Colonic mucosa (tissue), 4 donors: ENCODE data around the gene PDF. TPM values are rescaled to one million over a fixed set of nuclear protein-coding genes. Genes with fewer than 3 reads are reported as not detected.

ENCODE experiments used
- DNase-seq: peaks from one replicate; pipeline ENCODE4 v3.0.0-alpha.2; 2020
- H3K27ac ChIP-seq: fragments of 200-600 bp; one replicate; pipeline ENCODE4 v1.8.0; 2021
- H3K27me3 ChIP-seq: fragments of 200-600 bp; one replicate; pipeline ENCODE4 v1.8.0; 2021
- H3K36me3 ChIP-seq: fragments of 200-600 bp; one replicate; pipeline ENCODE4 v1.8.0; 2021
- H3K4me1 ChIP-seq: fragments of 200-600 bp; one replicate; pipeline ENCODE4 v1.8.0; 2021; ENCODE audit warnings: mild to moderate bottlenecking
- H3K4me3 ChIP-seq: fragments of 200-600 bp; one replicate; pipeline ENCODE4 v1.8.0; 2021
- H3K9ac ChIP-seq, 2 donors: one replicate each; pipeline ENCODE4 v1.7.0; 2013; ENCODE audit warnings: control low read depth in 2 of 2, low read depth in 2 of 2, low read length in 2 of 2
- H3K9me3 ChIP-seq: fragments of 200-600 bp; one replicate; pipeline ENCODE4 v1.8.0; 2021
- intact Hi-C: fragments of 100-400 bp; cut with DNase I; formaldehyde crosslinking; loops from one replicate; pipeline ENCODE4 v1.14.1; 2022
- total RNA-seq, 2 donors: library from RNA; stranded (reverse); fragmentation: NEBNext Ultra II Directional in 1 of 2; extraction: Animal tissue kit (Norgen Biotek cat#: 25700) in 1 of 2; gene quantifications; one replicate each; pipeline ENCODE4 v1.2.1, GENCODE V29; 2021
- TF ChIP-seq, protein P1 (sequence below): fragments of 200-600 bp; IDR thresholded peaks from one replicate; pipeline ENCODE4 v1.8.0; 2022; ENCODE audit warnings: antibody characterized with exemption, mild to moderate bottlenecking
- donor health status: healthy.
- donor health status: DM: no; HTN: no; CAD: no.
- donor health status: DM: no; HTN: no; CAD: no.

PDF gene
- total RNA-seq, 2 donors from 2014 or later = 13.2 to 35.1 TPM

DNA sequence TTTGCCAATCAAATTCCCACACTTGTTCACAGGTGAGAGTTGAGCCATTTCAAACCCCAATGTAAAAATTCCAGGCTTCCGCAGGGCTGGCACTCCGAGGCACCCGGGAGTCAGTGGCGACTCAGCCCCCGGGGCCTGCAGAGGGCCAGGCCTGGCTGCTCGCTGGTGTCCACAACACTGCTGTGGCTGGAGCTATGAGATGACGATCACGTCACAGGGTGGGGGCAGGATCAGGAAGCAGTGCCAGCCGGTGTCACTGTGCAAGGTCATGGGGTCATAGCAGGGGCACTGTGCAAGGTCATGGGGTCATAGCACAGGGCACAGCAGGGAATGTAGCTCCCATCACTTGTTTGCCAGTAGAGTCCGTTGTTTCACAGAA is 11.5 kb downstream of the PDF start:
- DNase-seq = no peak
- Histone ChIP-seq H3K4me3 (no peak overlapping the region), H3K9me3 (no peaks in the 10 kb centered on the region), H3K27me3 (no peaks in the 10 kb centered on the region), H3K27ac (no peak overlapping the region), H3K36me3 (peaks cover 45% of the 10 kb centered on the region), H3K4me1 (peaks cover 1% of the 10 kb centered on the region), H3K9ac (no peak overlapping the region)
- TF ChIP-seq, protein P1, sequence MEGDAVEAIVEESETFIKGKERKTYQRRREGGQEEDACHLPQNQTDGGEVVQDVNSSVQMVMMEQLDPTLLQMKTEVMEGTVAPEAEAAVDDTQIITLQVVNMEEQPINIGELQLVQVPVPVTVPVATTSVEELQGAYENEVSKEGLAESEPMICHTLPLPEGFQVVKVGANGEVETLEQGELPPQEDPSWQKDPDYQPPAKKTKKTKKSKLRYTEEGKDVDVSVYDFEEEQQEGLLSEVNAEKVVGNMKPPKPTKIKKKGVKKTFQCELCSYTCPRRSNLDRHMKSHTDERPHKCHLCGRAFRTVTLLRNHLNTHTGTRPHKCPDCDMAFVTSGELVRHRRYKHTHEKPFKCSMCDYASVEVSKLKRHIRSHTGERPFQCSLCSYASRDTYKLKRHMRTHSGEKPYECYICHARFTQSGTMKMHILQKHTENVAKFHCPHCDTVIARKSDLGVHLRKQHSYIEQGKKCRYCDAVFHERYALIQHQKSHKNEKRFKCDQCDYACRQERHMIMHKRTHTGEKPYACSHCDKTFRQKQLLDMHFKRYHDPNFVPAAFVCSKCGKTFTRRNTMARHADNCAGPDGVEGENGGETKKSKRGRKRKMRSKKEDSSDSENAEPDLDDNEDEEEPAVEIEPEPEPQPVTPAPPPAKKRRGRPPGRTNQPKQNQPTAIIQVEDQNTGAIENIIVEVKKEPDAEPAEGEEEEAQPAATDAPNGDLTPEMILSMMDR = no peak
- intact Hi-C loops = loop anchor here (10.0 kb wide), 1 partner anchor 56 kb away; no protein-coding TSS in a partner anchor

DNA sequence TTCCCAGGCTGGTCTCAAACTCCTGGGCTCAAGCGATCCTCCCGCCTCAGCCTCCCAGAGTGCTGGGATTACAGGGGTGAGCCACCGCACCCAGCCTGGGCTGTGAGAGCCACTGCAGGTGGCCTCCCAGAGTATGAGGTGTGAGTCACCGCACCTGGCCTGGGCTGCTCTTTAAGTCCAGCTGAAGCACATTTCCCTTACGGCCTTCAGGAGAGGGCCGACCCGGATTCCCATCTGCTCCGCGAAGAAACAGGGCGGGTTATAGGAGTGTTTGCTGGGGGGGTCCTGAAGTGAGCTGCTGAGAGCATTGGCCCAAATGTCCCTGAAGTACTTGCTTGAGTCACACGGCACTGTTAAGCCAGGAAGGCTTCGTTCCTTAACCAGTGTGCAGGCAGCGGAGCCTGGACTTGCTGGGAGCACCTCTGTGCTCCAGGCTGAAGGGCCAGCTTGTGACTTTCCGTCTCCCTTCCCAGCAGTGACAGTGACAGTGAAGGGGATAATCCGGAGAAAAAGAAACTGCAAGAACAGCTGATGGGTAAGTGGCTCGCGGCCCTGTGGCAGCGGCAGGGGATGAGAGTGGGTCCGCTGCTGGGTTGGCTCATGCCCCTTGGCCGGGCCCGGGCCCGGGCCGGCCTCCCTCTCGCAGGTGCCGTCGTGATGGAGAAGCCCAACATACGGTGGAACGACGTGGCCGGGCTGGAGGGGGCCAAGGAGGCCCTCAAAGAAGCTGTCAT is 12.0 kb downstream of the PDF start:
- Histone ChIP-seq H3K27me3 (no peaks in the 10 kb centered on the region), H3K9me3 (no peaks in the 10 kb centered on the region), H3K9ac (no peak overlapping the region), H3K36me3 (peaks cover 44% of the 10 kb centered on the region), H3K4me1 (no peaks in the 10 kb centered on the region), H3K4me3 (no peak overlapping the region), H3K27ac (no peak overlapping the region)
- no peak for DNase-seq
- TF ChIP-seq, protein P1 = no peak
- intact Hi-C loops = loop anchor here (10.0 kb wide), 1 partner anchor 56 kb away; no protein-coding TSS in a partner anchor

DNA sequence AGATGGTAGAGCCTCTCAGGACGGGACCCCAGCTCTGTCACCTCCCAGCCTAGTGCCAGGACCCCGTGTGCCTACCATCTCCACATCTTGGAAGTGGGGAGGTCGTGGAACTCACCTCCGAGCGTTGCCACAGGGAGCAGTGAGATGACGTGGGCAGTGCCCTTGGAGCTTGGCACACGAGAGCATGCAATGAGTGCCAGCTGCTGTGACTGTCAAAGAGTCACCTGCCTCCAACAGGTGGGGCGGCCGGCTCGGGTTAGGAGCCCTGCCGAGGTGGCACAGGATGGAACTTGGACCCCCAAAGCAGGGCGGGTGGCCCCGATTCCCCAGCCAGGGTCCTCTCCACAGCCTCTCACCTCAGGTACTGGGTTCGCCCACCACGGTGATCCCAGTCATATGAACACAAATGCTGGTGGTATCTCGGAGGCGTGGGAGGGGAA is 13.8 kb downstream of the PDF start:
- peaks cover 36% of the 10 kb centered on the region for H3K36me3 ChIP-seq
- H3K27me3 ChIP-seq = no peaks in the 10 kb centered on the region
- H3K9ac ChIP-seq = no peak overlapping the region
- H3K4me3 ChIP-seq = no peak overlapping the region
- H3K4me1 ChIP-seq = peaks cover 5% of the 10 kb centered on the region
- DNase-seq = no peak
- no peaks in the 10 kb centered on the region for H3K9me3 ChIP-seq
- TF ChIP-seq, protein P1 = no peak
- no peak overlapping the region for H3K27ac ChIP-seq
- intact Hi-C loops = loop anchor here (10.0 kb wide), 1 partner anchor 58 kb away; no protein-coding TSS in a partner anchor

DNA sequence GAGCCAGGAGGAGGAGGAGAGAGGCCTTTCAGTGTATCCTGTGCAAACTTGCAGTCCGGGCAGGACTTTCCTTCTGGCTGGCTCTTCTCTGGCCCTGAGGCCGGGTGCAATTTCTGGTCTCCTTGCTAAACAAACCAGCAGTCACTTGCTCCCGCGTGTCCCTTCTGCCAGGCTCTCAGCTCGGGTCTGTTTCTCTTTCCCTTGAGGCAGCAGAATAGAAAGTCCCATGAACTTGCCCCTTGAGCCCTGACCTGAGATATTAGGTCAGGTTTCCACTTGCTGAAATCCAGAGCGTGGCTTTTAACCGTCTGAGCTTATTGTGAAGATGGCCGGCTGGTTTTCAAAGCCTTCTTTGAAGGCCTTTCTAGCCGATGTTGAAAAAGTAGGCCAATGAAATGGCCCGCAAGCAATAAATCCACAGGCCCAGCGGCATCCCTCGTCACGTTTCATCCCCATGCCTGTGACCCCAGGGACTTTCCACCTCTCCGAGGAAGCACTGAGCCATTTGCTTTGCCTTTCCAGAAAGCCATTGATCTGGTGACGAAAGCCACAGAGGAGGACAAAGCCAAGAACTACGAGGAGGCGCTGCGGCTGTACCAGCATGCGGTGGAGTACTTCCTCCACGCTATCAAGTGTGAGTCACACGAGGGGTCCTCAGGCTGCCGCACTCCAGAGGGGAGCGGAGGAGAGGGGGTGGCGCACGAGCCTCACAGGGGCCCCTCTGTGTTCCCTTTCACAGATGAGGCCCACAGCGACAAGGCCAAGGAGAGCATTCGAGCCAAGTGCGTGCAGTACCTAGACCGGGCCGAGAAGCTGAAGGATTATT is 14.7 kb downstream of the PDF start:
- intact Hi-C loops = loop anchor here (10.0 kb wide), 1 partner anchor 59 kb away; no protein-coding TSS in a partner anchor
- H3K4me1 ChIP-seq = peaks cover 5% of the 10 kb centered on the region
- H3K27me3 ChIP-seq = no peaks in the 10 kb centered on the region
- peaks cover 28% of the 10 kb centered on the region for H3K36me3 ChIP-seq
- TF ChIP-seq, protein P1 = no peak
- no peak overlapping the region for H3K9ac ChIP-seq
- no peaks in the 10 kb centered on the region for H3K9me3 ChIP-seq
- no peak overlapping the region for H3K4me3 ChIP-seq
- no peak for DNase-seq
- no peak overlapping the region for H3K27ac ChIP-seq

DNA sequence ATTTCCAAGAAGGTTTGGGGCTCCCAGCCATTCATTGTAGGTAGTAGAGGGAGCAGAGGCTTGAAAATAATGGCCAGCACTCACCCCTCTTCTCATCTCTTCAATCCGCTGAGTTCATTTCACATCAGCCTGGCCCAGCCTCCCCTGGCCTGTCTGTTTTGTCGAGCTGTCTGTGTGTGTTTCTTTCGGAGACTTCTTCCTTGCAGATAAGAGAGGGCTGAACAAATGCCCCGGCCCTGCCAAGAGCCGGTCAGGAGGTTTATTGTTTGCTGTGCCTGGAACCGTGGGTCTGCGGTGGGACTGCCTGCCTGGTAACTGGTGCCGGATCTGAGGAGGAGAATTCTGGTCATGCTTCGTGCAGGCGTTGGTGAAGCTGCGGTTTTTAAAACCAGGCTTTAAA is 15.9 kb downstream of the PDF start:
- TF ChIP-seq, protein P1 = no peak
- Histone ChIP-seq H3K27ac (no peak overlapping the region), H3K4me1 (peaks cover 5% of the 10 kb centered on the region), H3K36me3 (peaks cover 20% of the 10 kb centered on the region), H3K9me3 (no peaks in the 10 kb centered on the region), H3K4me3 (no peak overlapping the region), H3K27me3 (no peaks in the 10 kb centered on the region), H3K9ac (no peak overlapping the region)
- DNase-seq = no peak
- intact Hi-C loops = loop anchor here (10.0 kb wide), 1 partner anchor 60 kb away; no protein-coding TSS in a partner anchor
